Epithelial cell of prostate (primary cell): ENCODE measurements around the gene CHRNA5.
"Not testable (repeated sequence)": the region's sequence is repeated elsewhere in the genome, so short reads cannot be mapped to it uniquely, and the experiment has no call there.

Experiments
- DNase-seq: peaks from one replicate; pipeline ENCODE4 v3.0.0-alpha.2; 2011; ENCODE audit warnings: low read depth, low spot score
- H3K27ac ChIP-seq: fragments of 450-650 bp; 2 replicates; pipeline ENCODE4 v1.5.1; 2017; ENCODE audit warnings: mild to moderate bottlenecking

CHRNA5 gene

DNA sequence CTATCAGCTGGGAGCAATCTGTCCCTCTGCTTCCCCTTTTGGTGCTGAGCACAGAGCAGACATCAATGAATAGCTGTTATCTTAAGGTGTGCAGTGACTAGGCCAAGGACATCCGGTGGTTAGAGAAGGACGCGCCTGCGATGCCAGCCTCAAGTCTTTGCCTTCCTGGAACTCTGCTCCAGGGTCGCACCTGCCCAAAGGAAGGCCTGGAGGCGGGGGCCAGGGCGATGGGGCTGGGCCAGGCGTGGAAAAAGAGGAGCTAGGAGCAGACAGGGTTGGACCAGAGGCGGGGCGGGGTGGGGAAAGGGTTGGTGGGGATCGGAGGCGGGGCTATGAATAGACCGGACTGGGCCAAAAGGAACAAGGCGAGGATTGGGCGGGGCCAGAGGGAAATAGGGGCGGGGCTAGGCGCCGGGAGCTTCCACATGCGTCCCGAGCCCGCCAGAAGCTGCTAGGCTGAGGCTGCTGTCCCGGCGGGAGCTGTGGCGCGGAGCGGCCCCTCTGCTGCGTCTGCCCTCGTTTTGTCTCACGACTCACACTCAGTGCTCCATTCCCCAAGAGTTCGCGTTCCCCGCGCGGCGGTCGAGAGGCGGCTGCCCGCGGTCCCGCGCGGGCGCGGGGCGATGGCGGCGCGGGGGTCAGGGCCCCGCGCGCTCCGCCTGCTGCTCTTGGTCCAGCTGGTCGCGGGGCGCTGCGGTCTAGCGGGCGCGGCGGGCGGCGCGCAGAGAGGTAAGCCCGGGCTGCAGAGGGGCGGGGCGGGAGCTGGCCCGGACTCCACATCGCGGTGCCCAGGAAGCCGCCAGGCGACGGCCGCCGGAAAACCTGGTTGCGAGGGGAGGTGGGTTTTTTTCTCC is at the start of gene CHRNA5:
Gene CHRNA5, plus strand, starts transcription at position 424 of the 854 bp plus-strand sequence. Its CDS starts 200 bp downstream, at position 624.
- peak; percentile 27 for DNase-seq
- peak within 1 kb of the TSS; percentile 22 for H3K27ac ChIP-seq

DNA sequence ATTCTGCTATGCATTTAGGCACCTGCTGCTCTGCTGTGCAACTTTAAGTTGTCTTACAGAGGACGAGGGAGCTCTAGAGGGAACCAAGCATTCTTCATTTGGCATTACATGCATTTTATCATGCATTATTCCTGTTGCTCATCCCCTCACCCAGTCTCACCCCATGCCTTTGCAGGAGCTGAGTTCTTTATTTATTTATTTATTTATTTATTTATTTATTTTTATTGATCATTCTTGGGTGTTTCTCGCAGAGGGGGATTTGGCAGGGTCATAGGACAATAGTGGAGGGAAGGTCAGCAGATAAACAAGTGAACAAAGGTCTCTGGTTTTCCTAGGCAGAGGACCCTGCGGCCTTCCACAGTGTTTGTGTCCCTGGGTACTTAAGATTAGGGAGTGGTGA is 45.3 kb upstream of the CHRNA5 start:
- DNase-seq, H3K27ac ChIP-seq: not testable (repeated sequence)

DNA sequence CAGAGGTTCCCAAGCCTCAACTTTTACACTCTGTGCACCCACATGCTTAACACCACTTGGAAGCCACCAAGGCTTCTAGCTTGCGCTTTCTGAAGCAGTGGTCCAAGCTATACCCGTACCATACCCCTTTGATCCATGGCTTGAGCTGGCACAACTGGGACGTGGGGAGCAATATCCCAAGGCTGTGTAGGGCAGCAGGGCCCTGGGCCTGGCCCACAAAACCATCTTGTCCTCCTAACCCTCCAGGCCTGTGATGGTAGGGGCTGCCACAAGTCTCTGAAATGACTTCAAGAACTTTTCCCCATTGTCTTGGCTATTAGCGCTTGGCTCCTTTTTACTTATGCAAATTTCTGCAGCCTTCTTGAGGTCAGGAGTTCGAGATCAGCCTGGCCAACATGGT is 41.1 kb upstream of the CHRNA5 start:
- no peak overlapping the region for H3K27ac ChIP-seq
- DNase-seq: no peak

DNA sequence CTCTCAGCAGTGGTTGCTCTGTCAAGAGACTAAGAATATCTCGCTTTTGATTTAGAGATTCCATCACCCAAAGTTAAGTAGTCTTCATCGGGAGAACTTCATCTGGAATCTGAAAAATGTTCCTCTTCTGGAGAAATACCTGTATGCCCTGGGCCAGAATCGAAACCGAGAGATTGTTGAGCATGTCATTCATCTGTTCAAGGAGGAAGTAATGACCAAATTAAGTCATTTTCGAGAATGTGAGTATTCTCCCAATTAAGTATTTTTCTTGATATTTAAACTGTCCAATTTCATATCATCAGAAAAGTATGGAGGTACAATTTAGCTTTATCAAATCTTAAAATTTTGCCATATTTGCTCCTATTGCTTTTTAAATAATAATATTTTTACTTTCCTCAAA is 38.0 kb upstream of the CHRNA5 start:
- no peak overlapping the region for H3K27ac ChIP-seq
- DNase-seq: no peak

DNA sequence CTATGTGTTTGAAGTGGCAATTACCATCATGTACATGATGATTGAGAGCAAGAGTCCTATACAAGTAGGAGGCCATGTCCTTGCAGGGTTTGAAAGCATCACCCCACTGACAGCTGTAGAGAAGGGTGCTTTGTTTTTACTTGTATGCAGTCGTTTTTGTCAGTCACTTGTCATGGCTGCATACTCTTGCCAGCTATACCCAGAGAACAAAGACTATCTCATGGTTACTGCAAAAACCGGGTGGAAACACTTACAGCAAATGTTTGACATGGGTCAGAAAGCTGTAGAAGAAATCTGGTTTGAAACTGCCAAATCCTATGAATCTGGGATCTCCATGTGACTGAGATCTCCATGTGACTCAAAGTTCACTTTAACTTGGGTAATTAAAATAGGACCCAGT is 32.0 kb upstream of the CHRNA5 start:
- DNase-seq: no peak
- H3K27ac ChIP-seq: no peak overlapping the region

DNA sequence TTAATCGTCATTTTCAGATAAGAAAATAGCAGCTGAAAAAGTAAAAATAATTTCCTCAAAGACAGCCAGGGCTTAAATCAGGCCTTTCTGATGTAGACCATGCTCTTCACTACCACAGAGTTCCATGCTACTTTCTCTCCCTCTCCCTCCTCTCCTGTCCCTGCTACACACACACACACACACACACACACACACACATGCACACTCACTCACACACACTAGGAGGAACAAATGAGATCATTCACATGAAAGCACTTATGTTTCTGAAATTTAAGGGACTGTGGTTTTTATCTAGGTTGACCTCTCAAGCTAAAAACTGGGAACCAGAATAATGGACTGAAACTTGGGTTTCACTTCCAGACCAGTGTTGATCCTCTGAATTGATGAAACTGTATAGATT is 29.2 kb upstream of the CHRNA5 start:
- no peak for DNase-seq
- no peak overlapping the region for H3K27ac ChIP-seq

DNA sequence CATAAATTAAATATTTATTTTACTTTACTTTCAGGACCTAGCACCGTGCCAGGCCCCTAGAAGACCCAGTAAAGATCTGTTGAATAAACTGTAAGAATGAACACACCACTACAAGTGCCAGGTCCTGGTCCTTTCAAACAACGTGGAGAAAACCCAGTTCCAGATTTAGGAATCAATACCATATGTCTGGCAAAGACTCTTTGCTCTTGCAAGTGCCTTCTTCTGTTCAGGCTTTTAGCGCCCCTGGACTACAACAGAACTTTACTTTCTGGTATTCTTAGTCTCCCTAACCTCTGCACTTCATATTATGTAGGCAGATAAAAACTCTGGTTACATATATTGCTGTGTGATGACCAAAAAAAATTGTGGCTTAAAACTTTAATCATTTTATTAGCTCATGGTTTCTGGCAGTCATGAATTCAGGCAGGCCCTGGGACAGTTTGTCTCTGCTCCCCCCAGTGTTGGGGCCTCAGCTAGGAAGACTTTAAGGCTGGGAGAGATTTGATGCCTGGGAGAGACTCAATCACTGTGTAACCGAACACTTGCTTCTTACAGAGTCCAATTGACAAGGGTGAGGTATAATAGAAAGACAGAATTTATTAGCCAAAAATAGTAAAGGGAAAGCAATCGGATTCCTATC is 27.9 kb upstream of the CHRNA5 start:
- no peak overlapping the region for H3K27ac ChIP-seq
- no peak for DNase-seq

DNA sequence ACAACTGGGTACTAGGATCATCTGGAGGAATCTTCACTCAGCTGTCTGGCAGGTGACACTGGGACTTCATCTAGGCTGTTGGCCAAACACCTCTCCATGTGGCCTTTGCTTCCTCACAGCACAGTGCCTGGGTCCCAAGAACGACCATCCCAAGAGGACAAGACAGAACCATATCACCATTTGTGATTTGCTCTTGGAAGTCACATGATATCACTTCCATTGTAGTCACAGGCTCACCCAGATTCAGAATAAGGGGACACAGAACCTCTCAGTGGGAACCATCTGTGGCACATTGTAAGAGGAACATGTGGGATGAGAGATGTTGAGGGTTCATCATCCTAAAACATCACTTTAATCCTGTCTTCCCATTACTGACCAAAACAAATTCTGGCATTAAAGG is 27.0 kb upstream of the CHRNA5 start:
- H3K27ac ChIP-seq: no peak overlapping the region
- no peak for DNase-seq

DNA sequence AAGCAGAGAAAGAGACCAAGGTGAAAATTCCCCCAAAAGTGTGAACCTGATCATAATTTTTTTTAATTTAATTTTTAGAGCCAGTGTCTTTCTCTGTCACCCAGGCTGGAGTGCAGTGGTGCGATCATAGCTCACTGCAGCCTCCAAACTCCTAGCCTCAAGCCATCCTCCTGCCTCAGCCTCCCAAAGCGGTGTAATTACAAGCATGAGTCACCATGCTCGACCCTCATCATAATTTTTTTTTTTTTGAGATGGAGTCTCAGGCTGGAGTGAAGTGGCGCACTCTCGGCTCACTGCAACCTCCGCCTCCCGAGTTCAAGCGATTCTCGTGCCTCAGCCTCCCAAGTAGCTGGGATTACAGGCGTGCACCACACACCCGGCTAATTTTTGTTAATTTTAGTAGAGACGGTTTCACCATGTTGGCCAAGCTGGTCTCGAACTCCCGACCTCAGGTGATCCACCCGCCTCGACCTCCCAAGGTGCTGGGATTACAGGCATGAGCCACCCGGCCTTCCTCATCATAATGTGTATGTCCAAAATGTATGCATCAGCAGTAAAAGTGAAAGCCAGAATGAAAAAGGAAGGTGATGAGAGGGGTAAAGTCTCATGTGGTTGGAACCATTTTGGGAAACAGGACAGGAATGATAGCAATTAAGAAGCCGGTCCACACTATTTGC is 25.7 kb upstream of the CHRNA5 start:
- not testable (repeated sequence) for DNase-seq
- peak overlapping the region; percentile 68 for H3K27ac ChIP-seq

DNA sequence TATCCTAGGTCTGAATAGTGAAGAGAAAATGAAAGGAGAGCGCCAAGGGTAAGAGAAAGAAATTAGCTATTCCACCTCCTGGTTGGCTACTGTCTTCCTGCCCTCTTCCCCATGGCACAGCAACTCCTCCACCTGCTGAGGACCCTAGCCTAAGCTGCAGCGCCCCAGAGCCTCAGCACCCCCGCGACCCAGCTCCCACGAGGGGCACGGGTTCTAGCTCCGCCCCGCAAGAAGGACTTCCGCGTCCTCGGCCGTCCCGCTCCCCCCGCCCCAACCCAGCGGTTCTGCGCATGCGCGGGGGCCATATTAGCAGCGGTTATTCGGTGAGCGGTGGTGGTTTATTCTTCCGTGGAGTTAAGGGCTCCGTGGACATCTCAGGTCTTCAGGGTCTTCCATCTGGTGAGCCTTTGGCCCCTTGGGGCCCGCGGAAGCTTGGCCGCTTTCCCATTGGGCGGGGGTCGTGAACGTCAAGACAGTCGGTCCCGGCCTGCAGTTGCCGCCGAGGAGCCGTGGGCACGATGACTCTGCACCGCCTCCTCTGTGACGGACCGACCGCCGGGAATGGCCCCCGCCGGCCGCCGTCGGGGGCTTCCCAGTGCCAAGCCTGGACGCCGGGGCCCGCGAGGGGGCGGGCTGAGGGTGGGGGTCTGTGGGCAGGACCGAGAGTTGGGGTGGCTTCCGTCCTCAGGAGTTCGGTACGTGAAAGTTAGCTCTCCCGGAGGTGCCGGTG is 25.0 kb upstream of the CHRNA5 start, which contains the start of gene PSMA4:
Gene PSMA4, plus strand, starts transcription at position 304 of the 730 bp plus-strand sequence. CDS start 1,484 bp downstream, outside the sequence.
- DNase-seq: no peak
- peak within 1 kb of the TSS; percentile 68 for H3K27ac ChIP-seq

DNA sequence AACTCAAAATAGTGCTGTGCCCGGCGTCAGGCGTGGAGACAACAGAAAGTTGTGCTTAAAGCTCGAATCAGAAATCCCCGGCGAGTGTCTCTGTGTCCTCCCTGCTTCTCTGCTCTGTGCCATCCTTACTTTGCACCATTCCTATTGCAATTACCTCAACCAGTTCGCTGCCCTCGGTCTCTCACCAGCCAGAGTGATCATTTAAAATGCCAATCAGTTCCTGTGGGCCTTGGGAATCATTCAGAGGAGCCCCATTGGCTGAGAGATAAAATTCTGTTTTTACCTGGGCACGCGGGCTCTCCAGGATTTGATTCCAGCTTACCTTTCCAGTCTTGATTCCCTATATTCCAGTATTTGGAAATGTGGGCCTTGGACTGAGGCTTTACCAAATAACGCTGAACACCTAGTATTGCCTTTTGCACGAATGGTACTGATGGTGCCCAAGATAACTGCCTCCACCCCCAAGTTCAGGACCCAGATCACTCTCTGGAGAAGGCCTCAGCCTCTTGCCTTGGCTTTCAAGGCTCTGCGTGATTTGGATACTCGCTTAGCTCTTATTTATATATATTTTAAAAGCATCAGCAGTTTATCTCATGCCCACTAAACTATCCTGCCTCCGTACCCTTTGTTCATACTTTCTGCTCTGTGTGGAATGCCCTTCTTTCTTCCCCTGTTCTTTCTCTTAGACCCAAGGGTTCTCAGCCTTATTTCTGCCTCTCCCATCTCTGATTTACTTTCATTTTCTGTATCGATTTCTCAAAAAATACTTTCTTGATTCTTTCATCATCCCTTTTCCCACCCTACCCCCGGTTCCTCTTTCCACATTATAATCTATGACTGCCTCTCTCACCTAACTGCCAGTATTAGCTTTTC is 24.2 kb upstream of the CHRNA5 start:
- peak overlapping the region; percentile 68 for H3K27ac ChIP-seq
- no peak for DNase-seq

DNA sequence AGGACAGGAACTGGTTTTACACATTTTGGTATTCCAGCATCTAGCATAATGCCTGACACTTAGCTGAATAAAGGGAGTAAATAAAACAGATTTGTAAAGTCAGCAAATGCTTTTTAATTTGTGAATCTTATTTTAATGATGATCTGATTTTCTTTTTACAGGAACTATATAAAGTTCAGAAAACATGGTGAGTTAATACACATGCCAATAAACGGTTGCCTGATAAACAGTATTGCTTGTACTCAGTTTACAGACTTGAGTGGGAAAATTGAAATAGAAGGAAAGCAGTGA is 23.6 kb upstream of the CHRNA5 start:
- H3K27ac ChIP-seq: peak overlapping the region; percentile 68

DNA sequence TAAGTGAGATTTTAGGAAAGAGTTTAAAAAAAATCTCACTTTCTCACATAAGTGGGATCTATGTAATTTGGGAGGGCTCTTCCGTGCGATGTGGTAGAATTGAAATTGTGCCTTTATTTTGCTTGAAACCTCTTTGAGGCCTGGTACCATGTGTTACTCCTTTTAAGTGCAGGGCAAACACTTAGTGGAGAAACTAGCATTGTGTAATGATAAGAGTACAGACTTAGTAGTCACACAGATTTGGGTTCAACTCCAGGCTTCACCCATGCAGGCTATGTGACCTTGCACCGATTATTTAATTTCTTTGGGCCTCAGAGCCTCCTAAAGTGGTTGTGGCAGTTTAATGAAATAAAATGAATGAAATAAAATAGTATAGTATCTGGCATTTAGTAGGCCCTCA is 22.7 kb upstream of the CHRNA5 start:
- no peak for DNase-seq
- H3K27ac ChIP-seq: no peak overlapping the region

More for the DNA sequence above, 23.6 kb upstream of the CHRNA5 start:
- no peak for DNase-seq

DNA sequence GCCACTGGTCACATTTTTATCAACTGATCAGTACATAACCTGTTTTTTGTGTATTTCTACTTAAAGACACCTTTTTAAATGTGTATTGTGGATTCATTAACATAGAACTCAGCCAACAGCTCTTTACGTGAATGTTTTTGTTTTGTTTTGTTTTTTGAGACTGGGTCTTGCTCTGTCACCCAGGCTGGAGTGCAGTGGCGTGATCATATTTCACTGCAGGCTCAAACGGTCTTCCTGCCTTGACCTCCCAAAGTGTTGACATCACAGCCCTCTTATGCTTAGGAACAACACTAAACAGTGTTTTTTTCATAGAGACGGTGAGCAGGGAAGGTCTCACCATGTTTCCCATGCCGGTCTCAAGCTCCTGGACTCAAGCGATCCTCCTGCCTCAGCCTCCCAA is 15.1 kb upstream of the CHRNA5 start:
- no peak overlapping the region for H3K27ac ChIP-seq
- no peak for DNase-seq

DNA sequence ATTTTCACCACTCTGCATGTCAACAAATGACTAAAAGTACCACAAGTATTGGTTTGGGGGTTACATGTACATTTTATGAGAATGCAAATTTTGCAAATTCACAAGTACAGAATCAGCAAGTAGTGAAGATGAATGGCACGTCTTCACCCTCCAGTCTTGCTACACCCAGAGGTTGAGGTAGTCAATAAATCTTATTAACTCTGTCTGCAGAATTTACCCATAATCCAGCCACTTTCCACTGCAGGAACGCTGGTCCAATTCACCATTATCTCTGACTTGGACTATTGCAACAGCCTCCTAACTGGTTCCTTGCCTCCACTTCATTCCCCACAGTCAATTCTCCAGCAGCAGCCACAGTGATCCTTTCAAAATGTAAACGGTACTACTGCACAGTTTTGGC is 14.5 kb upstream of the CHRNA5 start:
- H3K27ac ChIP-seq: no peak overlapping the region
- no peak for DNase-seq

DNA sequence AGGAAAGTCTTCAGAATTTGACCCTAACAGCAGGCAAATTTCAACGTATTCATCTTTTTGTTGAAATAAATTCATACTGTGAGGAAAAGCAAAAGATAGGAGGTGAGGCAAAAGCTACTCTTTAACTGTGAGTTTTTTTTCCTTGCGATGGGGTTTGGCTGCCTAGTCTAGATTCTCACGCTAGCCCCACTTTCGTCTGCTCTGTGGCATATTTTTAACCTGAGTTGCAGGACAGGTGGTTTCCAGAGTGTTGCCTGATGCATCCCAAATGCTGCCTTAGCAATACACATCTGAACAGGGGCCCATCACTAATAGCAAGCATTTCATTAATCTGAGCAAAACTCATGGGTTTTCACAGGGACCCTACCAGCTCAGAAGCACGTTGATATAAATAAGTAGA is 13.4 kb upstream of the CHRNA5 start:
- no peak overlapping the region for H3K27ac ChIP-seq
- no peak for DNase-seq

DNA sequence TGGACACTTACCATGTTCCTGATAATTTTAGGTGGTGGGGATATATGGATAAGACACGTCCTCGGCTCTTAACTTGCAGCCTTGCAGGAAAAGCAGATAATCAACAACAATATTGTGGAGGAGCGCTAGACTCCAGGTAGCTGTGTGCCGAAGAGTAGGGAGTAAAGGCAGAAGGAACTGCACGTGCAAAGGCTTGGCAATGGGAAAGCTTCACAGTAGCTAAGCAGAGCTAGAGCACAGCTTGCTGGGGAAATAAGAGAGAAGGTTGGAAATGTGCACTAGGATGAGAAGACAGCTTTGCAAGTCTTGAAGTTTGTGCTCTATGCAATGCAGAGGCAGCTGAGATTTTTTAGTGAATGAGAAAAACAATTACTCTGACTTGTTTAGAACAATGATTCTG is 12.7 kb upstream of the CHRNA5 start:
- DNase-seq: no peak
- no peak overlapping the region for H3K27ac ChIP-seq

DNA sequence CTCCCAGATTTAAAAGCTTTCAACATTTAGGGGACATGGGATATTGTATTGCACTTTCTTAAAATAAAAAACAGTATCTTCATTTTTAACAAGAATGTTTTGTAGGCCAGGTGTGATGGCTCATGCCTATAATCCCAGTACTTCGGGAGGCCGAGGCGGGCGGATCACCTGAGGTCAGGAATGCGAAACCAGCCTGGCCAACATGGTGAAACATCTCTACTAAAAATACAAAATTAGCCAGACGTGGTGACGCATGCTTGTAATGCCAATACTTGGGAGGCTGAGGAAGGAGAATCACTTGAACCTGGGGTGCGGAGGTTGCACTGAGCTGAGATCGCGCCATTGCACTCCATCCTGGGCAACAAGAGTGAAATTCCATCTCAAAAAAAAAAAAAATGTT is 5.1 kb upstream of the CHRNA5 start:
- H3K27ac ChIP-seq, DNase-seq: not testable (repeated sequence)

DNA sequence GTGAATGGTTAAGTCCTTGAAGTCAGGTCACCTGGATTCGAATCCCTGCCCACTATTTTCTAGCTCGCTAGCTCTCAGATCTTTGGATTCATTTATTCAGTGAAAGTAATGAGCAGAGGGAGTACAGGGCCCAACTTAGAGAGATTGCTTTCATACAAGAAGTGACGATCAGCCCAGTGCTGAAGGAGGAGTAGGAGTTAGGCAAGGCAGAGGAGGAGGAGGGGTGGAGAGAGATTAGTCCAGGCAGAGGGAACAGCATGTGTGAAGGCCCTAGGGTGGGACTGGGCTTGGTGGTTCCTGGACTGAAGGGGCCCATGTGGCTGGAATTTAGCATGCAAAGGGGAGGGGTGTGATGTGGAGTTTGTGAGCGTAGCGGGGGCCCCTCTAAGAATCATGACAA is 3.8 kb upstream of the CHRNA5 start:
- H3K27ac ChIP-seq: no peak overlapping the region
- no peak for DNase-seq

DNA sequence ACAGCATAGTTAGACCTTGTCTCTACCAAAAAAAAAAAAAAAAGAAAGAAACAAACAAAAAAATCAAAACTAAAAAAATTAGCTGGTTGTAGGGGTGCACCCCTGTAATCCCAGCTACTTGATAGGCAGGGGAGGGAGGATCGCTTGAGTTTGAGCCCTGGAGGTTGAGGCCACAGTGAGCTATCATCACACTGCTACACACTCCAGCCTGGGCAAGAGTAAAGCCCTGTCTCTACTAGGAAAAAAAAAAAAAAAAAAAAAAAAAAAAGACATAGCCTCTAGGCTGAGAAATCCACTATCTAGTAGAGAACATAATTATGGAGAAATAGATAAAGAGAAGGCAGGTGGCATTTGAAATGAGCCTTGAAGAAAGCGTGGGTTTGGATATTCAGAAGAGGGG is 2.2 kb upstream of the CHRNA5 start:
- DNase-seq: no peak
- H3K27ac ChIP-seq: no peak overlapping the region
